Activated gamma-delta T cell treated with Interleukin-2 at 50 U/mL for 16 hours (primary cell): ENCODE data around the gene BANP.
"Not testable (repeated sequence)": the region's sequence is repeated elsewhere in the genome, so short reads cannot be mapped to it uniquely, and the experiment has no call there.

Experiments used
- DNase-seq: peaks from one replicate; pipeline ENCODE4 v3.0.0-alpha.2; 2020

BANP gene

DNA sequence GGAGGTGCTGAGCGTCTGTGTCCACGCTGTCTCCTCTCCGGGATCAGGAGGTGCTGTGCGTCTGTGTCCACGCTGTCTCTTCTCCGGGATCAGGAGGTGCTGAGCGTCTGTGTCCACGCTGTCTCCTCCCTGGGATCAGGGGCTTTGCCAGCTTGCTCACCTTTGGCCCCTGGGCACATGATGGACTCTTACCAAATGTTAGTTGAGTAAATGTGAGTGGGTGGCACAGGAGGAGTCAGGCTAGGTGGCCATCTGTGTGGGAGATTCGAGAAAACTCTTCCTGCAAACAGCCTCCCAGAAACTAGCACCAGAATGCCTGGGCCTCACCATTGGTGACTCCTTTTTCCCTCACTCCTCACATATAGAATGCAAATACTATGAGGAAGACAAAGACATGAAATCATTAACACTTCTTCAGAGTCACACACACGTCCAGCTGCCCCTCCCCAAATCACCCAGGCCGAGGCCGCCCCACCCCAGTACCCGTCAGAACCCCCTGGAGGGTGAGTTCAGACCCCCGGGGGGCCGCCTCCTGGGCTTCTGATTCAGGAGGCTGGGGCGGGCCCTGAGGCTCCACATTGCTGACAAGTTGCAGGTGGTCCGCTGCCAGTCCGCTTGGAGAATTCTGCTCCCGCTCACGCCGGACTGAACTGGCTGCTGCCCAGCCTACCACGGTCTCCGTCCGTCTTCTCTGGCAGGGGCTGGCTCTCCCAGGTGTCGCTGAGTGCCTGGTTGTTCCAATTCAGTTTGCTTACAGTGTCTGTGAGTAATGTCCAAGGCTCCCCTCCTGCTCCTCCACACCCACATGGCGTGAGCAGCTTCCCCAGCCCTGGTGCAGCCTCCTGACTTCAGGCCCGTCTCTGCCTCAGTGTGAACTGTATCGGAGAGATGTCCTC is 158.7 kb downstream of the BANP start:
- not testable (repeated sequence) for DNase-seq

DNA sequence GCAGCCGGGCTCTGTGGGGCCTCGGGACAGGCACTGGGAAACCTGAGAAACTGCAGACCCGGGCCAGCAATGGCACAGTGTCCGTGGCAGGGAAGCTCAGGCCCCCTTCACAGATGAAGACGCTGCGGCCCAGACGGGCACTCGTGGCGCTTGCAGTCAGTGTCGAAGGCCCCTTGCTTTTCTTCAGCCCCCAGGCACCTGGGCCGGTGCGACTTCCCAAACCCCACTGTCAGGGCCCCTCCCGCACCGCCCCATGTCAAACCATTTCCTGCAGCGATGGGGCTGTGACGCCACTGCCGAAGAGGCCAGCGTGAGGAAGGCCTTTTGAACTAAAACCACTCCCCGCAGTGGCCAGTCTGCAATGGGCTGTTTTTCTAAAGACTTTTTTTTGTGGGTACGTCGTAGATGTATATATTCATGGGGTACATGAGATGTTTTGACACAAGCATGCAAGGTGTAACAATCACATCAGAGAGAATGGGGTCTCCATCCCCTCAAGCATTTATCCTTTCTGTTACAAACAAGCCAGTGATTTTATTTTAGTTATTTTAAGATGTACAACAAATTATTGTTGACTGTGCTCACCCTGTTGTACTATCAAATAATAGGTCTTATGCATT is 159.8 kb downstream of the BANP start:
- DNase-seq = peak; percentile 16

DNA sequence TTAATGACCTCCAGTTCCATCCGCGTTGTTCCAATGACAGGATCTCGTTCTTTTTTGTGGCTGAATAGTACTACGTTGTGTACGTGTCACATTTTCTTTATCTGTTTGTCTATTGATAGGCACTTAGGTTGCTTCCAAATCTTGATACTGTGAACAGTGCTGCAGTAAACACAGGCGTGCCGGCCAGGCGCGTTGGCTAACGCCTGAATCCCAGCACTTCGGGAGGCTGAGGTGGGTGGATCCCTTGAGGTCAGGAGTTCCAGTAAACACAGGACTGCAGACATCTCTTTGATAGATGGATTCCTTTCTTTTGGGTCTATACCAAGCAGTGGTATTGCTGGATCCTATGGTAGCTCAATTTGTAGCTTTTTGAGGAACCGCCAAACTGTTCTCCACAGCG is 160.7 kb downstream of the BANP start:
- not testable (repeated sequence) for DNase-seq

DNA sequence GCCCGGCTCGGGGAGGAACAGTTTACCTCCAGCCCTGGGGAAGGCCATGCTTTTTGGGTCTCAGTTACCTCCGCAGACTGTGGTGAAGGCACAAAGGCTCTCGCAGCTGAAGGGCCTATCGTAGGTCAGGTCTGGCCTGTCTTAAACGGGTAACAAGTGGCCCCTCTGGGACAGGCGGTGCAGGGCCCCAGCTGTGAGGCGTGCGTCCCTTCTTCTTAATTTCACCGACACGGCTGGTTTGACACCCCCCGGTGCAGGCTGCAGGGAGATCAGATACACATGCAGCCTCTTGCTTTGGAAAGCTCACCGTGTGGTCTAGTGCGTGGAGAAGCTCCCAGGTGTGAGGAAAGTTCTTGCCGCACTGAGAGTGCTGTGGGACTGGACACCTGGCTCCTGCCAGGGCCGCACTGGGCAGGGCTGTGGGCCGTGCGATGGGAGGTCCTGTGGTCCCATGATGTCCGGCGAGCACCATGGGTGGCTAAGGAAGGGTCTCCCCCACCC is 162.4 kb downstream of the BANP start:
- no peak for DNase-seq

DNA sequence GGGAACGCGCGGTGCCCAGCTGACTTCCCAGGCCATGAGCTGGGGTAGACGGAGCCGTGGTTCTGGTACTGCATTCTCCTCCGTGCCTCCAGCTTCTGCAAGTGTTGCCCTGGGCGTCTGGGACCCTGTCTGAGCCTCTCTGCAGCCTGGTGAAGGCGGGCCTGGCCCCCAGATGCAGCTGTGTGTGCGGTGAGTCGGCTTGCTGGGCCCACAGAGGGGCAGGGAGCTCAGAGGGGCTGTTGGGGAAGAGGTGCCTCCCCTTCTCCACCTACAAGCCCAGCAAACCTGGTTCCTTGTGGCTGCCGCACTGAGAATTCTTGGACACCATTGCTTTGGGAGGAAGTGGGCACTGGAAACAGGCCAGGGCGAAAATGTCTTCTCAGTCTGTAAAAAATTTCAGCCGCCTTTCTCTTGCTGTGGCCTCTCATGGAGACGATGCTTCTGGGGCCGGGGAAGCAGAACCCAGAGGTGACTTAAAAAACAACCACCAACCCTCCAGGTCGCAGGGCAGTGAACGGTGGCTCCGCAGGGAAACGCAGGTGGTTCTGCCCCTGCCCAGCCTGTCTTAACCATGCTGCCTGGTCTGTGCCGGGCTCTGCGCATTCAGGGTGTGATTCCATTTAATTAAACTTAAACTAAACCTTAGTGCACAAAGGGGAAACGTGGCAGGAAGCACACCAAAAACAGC is 163.5 kb downstream of the BANP start:
- not testable (repeated sequence) for DNase-seq

DNA sequence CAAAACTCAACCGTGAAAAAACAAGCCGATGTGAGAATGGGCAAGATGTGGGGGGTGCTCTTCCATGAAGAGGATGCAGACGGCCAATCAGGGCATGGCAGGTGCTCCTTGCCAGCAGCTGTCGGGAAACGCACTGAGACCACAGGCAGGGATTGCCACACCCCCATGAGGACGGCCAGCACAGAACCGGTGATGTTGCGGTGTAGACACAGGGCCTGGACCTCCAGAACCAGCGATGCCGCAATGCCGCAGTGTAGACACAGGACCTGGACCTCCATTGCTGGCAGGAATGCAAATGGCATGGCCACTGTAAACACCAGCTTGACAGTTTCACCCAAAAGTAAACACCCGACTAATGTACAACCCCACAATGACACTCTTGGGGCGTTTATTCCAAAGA is 164.9 kb downstream of the BANP start:
- DNase-seq = no peak

DNA sequence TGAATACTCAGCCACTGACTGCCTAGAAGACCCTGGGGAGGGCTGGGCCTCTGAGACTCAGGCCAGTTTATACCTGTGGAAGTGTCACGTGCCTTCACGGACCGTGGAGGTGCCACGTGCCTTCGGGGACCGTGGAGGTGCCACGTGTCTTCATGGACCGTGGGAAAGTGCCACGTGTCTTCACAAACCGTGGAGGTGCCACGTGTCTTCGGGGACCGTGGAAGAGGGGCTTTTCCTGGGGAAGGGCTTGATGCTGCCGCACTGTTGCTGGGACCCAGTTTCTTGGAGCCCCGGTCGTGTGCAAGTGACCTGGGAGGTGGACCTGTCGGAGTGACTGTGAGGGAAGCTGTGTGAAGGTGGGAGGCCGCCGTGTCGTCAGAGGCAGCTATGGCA is 166.2 kb downstream of the BANP start:
- no peak for DNase-seq

DNA sequence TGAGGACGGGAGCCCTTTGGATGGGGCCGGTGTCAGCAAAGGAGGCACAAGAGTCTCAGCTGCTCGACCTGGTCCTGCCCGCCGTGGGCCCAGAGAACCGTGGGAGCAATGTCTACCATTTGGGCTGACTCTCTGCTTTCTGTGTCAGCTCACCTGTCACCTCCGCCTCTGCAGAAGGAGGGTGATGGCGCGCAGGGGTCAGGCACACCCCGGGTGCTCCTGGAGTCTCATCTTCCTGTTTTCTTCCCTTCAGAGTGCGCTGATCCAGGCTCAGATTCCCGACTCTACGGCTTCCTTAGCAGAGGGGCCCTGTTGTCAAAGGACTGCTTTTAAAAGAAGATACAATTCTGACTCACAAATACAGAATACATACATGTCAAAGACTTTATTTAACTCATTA is 167.1 kb downstream of the BANP start:
- DNase-seq = no peak

DNA sequence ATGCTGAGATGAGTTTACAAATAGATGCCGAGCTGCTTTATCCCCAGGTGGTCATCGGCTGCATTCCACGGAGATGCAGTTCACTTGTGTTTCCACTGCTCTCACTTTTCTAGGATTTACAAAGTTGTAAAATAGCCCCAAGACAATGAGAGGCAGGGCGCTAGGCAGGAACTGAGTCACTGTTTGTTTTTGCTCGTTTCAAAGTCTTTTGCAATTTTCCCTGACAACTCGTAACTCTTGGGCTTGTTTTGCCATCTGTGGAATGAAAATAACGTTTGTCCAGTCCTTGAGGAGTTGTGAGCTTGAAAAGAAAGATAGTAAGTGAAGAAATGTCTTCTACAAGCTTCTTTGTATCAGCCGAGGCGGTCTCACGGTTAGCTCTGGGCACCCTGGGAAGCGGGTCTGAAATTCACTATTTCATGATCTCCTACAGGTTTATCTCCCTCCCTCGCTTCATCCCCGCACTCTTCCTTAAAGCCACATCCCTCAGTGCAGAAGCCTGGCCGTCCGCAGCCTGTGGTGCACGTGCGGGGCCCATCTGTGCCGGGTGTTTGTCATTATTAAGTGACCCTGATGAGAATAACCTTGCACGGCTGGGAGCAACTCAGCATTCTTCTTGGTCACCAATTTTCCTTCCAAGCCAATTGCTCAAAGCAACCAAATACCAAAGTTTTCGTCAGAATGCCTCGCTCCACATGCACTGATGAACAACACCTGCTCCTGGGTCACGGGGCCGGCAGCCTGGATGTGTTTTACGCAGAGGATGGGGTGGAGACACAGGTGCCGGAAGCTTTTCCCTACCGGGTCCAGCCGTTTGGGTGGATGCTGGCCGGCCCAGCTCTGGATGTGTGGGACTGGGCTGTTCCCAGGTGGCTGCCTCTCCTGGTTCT is 167.9 kb downstream of the BANP start:
- not testable (repeated sequence) for DNase-seq

DNA sequence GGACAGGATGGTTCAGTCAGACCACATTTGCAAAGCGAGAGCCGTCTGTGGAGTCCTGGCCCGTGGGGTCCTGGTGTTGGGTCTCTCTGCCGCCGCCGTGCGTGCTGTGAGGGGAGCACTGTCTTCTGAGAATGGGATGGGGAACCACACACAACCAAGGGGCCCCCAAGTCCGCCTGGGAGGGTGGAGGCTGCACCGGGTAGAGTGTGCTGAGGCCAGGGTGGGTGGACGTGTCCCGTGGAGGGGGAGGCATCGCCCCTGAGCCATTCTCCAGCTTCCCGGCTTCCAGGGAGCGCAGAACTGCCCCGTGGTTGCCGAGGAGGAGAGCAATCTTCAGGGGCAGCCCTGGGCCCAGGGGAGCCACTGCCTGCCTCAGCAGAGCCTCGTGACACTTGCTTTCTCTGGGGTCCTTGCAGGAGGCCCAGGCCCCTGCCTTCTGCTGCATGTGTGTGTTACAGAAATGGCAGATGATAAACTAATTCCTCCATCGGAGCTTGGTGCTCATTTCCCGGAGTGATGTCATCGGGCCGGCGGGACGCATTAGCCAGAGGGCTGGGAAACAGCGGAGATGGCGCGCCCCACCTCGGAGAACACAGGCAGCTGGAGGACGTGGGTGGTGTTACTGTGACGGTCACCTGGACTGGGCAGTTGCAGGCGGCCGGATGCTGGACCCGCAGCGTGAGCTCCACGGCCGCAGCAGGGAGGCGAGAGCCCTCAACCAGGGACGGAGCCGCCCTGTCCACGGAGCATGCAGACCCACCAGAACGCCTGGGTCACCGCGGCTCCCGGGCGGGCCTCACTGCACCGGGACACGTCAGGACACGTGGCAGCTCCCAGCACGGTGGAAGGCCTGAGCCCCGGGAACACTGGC is 168.9 kb downstream of the BANP start:
- DNase-seq = not testable (repeated sequence)

DNA sequence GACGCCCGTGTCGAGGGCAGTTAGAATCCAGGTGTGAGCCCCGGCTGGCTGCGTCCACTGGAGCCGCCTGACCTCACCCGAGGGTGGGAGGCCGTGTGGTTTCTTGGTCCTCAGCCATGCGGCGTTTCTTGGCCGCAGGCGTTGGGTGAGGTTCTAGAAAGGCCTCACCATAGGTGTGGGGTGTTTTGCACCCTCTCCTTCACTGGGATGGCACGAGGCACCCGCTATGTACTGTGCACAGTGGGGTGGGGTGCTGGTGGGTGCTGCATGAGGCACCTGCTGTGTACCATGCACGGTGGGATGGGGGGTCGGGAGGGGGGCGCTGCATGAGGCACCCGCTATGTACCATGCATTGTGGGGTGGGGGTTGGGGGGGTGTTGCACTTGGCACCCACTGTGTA is 169.6 kb downstream of the BANP start:
- DNase-seq = no peak

DNA sequence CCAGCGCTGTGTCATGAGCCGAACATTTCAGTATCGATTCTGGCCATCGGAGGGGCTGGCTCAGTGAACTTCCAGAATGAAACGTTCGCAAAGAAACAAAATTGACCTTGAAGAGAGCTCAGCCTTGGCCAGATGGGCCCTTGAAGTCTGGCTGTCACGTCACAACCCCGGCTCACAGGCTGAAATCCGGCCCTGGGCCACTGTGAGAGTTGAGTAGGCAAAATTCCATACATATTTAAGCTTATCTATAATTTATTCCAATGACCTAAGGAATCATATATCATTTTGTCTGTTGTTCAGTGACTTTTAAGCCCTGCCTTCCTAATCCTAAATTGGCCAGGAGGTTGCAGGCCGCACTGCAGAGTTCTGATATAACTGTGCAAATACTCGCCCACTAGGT is 170.2 kb downstream of the BANP start:
- DNase-seq = not testable (repeated sequence)

DNA sequence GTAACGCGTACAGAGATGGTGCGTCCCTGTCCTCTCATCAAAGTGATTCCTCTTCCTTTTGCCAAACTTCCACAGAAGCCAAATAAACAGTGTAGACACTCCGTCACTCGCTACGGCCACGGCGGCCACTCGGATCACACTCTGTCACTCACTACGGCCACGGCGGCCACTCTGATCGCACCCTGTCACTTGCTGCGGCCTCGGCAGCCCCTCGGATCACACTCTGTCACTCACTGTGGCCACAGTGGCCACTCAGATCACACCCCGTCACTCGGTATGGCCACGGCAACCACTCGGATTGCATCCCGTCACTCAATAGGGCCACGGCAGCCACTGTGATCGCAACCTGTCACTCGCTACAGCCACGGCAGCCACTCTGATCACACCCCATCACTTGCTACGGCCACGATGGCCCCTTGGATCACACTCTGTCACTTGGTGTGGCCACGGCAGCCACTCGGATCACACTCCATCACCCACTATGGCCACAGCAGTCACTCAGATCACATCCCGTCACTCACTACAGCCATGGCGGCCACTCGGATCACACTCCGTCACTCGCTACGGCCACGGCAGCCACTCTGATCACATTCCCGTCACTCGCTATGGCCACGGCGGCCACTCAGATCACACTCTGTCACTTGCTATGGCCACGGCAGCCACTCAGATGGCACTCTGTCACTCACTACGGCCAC is 170.8 kb downstream of the BANP start:
- DNase-seq = no peak
